GM23338 (cell line): ENCODE data around the gene TBC1D32.

Source experiments
- CREB1 ChIP-seq: fragments of 250-450 bp; sonication (Bioruptor Pico); IDR thresholded peaks from 2 replicates; pipeline ENCODE4 v1.5.0; 2020; ENCODE audit warnings: low read depth, mild to moderate bottlenecking, moderate library complexity
- EZH2 ChIP-seq: fragments of 200-600 bp; sonication (generic); IDR thresholded peaks from one replicate; pipeline ENCODE4 v1.8.0; 2017; ENCODE audit warnings: antibody characterized with exemption, mild to moderate bottlenecking, low read depth; ENCODE audit not compliant: unreplicated experiment
- EZH2phosphoT487 ChIP-seq: fragments of 200-600 bp; sonication (generic); IDR thresholded peaks from one replicate; pipeline ENCODE4 v1.8.1; 2018; ENCODE audit warnings: antibody characterized with exemption; ENCODE audit not compliant: unreplicated experiment
- JUNB ChIP-seq: IDR thresholded peaks from one replicate; pipeline ENCODE4 v1.6.1; 2016; ENCODE audit warnings: antibody characterized with exemption; ENCODE audit not compliant: unreplicated experiment
- NANOG ChIP-seq: IDR thresholded peaks from 2 replicates; pipeline ENCODE4 v1.6.1; 2016; ENCODE audit warnings: antibody characterized with exemption, borderline replicate concordance
- POLR2AphosphoS5 ChIP-seq: IDR thresholded peaks from 2 replicates; pipeline ENCODE4 v1.6.1; 2016; ENCODE audit warnings: antibody characterized with exemption, low read depth
- STAT1 ChIP-seq: IDR thresholded peaks from one replicate; pipeline ENCODE4 v1.6.1; 2016; ENCODE audit warnings: antibody characterized with exemption; ENCODE audit not compliant: unreplicated experiment
- ZNF114 ChIP-seq: fragments of 250-450 bp; sonication (Bioruptor Pico); IDR thresholded peaks from 2 replicates; pipeline ENCODE4 v1.5.0; 2020; ENCODE audit warnings: mild to moderate bottlenecking, moderate library complexity
- ZNF331 ChIP-seq: fragments of 250-450 bp; sonication (Bioruptor Pico); IDR thresholded peaks from 2 replicates; pipeline ENCODE4 v1.5.0; 2020; ENCODE audit warnings: low read depth, mild to moderate bottlenecking, moderate library complexity
- TF ChIP-seq, protein P1 (sequence below), 2 experiments: fragments of 200-600 bp in 1 of 2; sonication (generic) in 1 of 2; conservative IDR thresholded peaks; 2 replicates each; pipeline versions ENCODE4 v1.5.1 to v1.6.1; 2016 to 2017; ENCODE audit warnings: antibody characterized with exemption in 2 of 2, low read depth in 2 of 2, mild to moderate bottlenecking in 2 of 2, moderate library complexity in 1 of 2
- TF ChIP-seq, protein P2 (sequence below): IDR thresholded peaks from one replicate; pipeline ENCODE4 v1.6.1; 2018; ENCODE audit warnings: antibody characterized with exemption; ENCODE audit not compliant: unreplicated experiment
- TF ChIP-seq, protein P3 (sequence below): IDR thresholded peaks from 2 replicates; pipeline ENCODE4 v1.6.1; 2016; ENCODE audit warnings: antibody characterized with exemption

DNA sequence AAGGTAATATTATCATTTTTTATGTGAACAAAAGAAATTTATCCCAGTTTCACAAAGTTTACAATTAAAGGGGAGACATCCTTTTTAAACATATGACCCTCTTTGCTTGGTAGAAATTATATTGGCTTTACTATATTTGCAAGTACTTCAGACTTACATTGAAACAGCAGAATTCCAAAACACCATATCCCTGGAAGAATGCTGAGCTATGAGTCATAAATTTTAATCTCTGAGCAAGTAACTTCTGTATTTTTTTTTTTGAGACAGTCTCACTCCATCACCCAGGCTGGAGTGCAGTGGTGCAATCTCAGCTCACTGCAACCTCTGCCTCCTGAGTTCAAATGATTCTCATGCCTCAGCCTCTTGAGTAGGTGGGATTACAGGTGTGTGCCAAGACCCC, 240.4 kb downstream of the TBC1D32 start:
- TF ChIP-seq, protein P1, sequence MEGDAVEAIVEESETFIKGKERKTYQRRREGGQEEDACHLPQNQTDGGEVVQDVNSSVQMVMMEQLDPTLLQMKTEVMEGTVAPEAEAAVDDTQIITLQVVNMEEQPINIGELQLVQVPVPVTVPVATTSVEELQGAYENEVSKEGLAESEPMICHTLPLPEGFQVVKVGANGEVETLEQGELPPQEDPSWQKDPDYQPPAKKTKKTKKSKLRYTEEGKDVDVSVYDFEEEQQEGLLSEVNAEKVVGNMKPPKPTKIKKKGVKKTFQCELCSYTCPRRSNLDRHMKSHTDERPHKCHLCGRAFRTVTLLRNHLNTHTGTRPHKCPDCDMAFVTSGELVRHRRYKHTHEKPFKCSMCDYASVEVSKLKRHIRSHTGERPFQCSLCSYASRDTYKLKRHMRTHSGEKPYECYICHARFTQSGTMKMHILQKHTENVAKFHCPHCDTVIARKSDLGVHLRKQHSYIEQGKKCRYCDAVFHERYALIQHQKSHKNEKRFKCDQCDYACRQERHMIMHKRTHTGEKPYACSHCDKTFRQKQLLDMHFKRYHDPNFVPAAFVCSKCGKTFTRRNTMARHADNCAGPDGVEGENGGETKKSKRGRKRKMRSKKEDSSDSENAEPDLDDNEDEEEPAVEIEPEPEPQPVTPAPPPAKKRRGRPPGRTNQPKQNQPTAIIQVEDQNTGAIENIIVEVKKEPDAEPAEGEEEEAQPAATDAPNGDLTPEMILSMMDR (conservative IDR thresholded peaks at IDR 0.05; ENCODE audit: low read depth in 2 of 2) = no peak
- no peak for TF ChIP-seq EZH2
- TF ChIP-seq STAT1 = no peak
- TF ChIP-seq ZNF114 = no peak
- no peak for TF ChIP-seq POLR2AphosphoS5
- TF ChIP-seq, protein P2, sequence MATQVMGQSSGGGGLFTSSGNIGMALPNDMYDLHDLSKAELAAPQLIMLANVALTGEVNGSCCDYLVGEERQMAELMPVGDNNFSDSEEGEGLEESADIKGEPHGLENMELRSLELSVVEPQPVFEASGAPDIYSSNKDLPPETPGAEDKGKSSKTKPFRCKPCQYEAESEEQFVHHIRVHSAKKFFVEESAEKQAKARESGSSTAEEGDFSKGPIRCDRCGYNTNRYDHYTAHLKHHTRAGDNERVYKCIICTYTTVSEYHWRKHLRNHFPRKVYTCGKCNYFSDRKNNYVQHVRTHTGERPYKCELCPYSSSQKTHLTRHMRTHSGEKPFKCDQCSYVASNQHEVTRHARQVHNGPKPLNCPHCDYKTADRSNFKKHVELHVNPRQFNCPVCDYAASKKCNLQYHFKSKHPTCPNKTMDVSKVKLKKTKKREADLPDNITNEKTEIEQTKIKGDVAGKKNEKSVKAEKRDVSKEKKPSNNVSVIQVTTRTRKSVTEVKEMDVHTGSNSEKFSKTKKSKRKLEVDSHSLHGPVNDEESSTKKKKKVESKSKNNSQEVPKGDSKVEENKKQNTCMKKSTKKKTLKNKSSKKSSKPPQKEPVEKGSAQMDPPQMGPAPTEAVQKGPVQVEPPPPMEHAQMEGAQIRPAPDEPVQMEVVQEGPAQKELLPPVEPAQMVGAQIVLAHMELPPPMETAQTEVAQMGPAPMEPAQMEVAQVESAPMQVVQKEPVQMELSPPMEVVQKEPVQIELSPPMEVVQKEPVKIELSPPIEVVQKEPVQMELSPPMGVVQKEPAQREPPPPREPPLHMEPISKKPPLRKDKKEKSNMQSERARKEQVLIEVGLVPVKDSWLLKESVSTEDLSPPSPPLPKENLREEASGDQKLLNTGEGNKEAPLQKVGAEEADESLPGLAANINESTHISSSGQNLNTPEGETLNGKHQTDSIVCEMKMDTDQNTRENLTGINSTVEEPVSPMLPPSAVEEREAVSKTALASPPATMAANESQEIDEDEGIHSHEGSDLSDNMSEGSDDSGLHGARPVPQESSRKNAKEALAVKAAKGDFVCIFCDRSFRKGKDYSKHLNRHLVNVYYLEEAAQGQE = no peak
- no peak for TF ChIP-seq CREB1 (CRISPR knock-in tag)
- no peak for TF ChIP-seq EZH2phosphoT487
- TF ChIP-seq, protein P3, sequence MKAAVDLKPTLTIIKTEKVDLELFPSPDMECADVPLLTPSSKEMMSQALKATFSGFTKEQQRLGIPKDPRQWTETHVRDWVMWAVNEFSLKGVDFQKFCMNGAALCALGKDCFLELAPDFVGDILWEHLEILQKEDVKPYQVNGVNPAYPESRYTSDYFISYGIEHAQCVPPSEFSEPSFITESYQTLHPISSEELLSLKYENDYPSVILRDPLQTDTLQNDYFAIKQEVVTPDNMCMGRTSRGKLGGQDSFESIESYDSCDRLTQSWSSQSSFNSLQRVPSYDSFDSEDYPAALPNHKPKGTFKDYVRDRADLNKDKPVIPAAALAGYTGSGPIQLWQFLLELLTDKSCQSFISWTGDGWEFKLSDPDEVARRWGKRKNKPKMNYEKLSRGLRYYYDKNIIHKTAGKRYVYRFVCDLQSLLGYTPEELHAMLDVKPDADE = no peak
- no peak for TF ChIP-seq JUNB
- TF ChIP-seq NANOG = no peak
- TF ChIP-seq ZNF331 = no peak
